Upper lobe of left lung (tissue), 6 donors: ENCODE data around the gene ZNF14. TPM values are rescaled to one million over a fixed set of nuclear protein-coding genes. Genes with fewer than 3 reads are reported as not detected.
"Not testable (repeated sequence)": the region's sequence is repeated elsewhere in the genome, so short reads cannot be mapped to it uniquely, and the experiment has no call there.

Source experiments
- ATAC-seq, 2 donors: fragments of 200-7000 bp; cut with Tn5 transposase; one replicate each; pipeline ENCODE4 v1.9.1; 2022; ENCODE audit warnings: mild to moderate bottlenecking in 2 of 2, moderate library complexity in 2 of 2; ENCODE audit not compliant: low FRiP score in 2 of 2
- DNase-seq, 2 donors: peaks; one replicate each; pipeline ENCODE4 v3.0.0-alpha.2; 2019 to 2020
- H3K27ac ChIP-seq, 4 donors: fragments of 200-600 bp; sonication (generic); one replicate each; pipeline ENCODE4 v1.5.1; 2016 to 2019
- H3K27me3 ChIP-seq, 4 donors: fragments of 200-600 bp; sonication (generic); one replicate each; pipeline ENCODE4 v1.5.1; 2017 to 2019
- H3K36me3 ChIP-seq, 4 donors: fragments of 200-600 bp; sonication (generic); one replicate each; pipeline ENCODE4 v1.5.1; 2016 to 2019
- H3K4me1 ChIP-seq, 4 donors: fragments of 200-600 bp; sonication (generic); one replicate each; pipeline ENCODE4 v1.5.1; 2018 to 2019
- H3K4me3 ChIP-seq, 4 donors: fragments of 200-600 bp; sonication (generic); one replicate each; pipeline ENCODE4 v1.5.1; 2017 to 2019; ENCODE audit warnings: mild to moderate bottlenecking in 2 of 4, moderate library complexity in 1 of 4
- H3K9me3 ChIP-seq, 4 donors: fragments of 200-600 bp; sonication (generic); one replicate each; pipeline ENCODE4 v1.5.1; 2018 to 2019
- CTCF ChIP-seq, 6 experiments: fragments of 450-650 bp in 4 of 6; fragments of 200-600 bp in 2 of 6; sonication (generic) in 2 of 6; IDR thresholded peaks; one replicate each; pipeline ENCODE4 v1.5.1; 2016 to 2019; ENCODE audit warnings: antibody characterized with exemption in 6 of 6
- EP300 ChIP-seq, 4 donors: sonication (generic); formaldehyde crosslinking; IDR thresholded peaks; one replicate each; pipeline ENCODE4 v1.5.1; 2017; ENCODE audit warnings: antibody characterized with exemption in 4 of 4, control low read depth in 2 of 4
- POLR2A ChIP-seq, 4 donors: fragments of 450-650 bp; IDR thresholded peaks; one replicate each; pipeline ENCODE4 v1.5.1; 2016 to 2017; ENCODE audit warnings: antibody characterized with exemption in 4 of 4, mild to moderate bottlenecking in 2 of 4
- POLR2AphosphoS5 ChIP-seq, 2 donors: sonication (generic); formaldehyde crosslinking; IDR thresholded peaks; one replicate each; pipeline ENCODE4 v1.5.1; 2017; ENCODE audit warnings: antibody characterized with exemption in 2 of 2
- WGBS, 2 donors: methylation state at CpG; one replicate each; pipeline ENCODE4 v1.1.5; 2017 to 2018; 5-methylcytosine and 5-hydroxymethylcytosine counted together
- total RNA-seq, 6 donors: library from RNA; depleted of rRNA in 4 of 6; stranded (reverse); fragments of >200 nt in 4 of 6; gene quantifications; one replicate each; pipeline versions ENCODE4 v1.1.0 to v1.2.1, GENCODE V29; 2016 to 2021
- donor health status: DM: no; HTN: no; CAD: no; lungs with moderate emphysema.
- donor health status: DM: no; HTN: yes; CAD: no; lungs with severe emphysema.

ZNF14 gene
- total RNA-seq, 6 donors from 2014 or later = 4.7 to 13.6 (median 5.1) TPM

- peak; percentile 98 to 99 for DNase-seq
- 0% methylated on average over 17 to 33 of the region's 36 CpGs for WGBS, 2 donors
- H3K4me1 ChIP-seq = peaks cover 16 to 26% (median 18%) of the 10 kb centered on the region in 4 donors
- H3K9me3 ChIP-seq = peaks cover 0 to 11% (median 6%) of the 10 kb centered on the region in 4 donors
- peak in 1 of 4 donors; percentile 2 for TF ChIP-seq EP300 (IDR thresholded peaks at IDR 0.05)
- TF ChIP-seq POLR2A (IDR thresholded peaks at IDR 0.05) = peak in 3 of 4 donors; percentile 36 to 62 (median 58)
- TF ChIP-seq POLR2AphosphoS5 (IDR thresholded peaks at IDR 0.05) = peak; percentile 54 to 79
- TF ChIP-seq CTCF (IDR thresholded peaks at IDR 0.05) = peak in 3 of 6 experiments; percentile 15 to 59 (median 40)
- peak overlapping the region; percentile 68 to 84 (median 76) for H3K27ac ChIP-seq
- peak overlapping the region; percentile 56 to 87 (median 70) for H3K4me3 ChIP-seq
- peak; percentile 100 for ATAC-seq
- H3K27me3 ChIP-seq = no peaks in the 10 kb centered on the region
- H3K36me3 ChIP-seq = peaks cover 0 to 4% (median 0%) of the 10 kb centered on the region in 4 donors
Observed at GRCh38 chr19:19776206-19777008, 43.5 kb upstream of the ZNF14 start.

- no peaks in the 10 kb centered on the region for H3K27me3 ChIP-seq
- peaks cover 0 to 9% (median 4%) of the 10 kb centered on the region in 4 donors for H3K9me3 ChIP-seq
- ATAC-seq (peak in 1 of 2 donors; percentile 40), DNase-seq (peak in 1 of 2 donors; percentile 29)
- H3K4me1 ChIP-seq = peaks cover 16 to 26% (median 18%) of the 10 kb centered on the region in 4 donors
- TF ChIP-seq POLR2AphosphoS5 (IDR thresholded peaks at IDR 0.05) (no peak), EP300 (IDR thresholded peaks at IDR 0.05) (no peak), CTCF (IDR thresholded peaks at IDR 0.05) (no peak), POLR2A (IDR thresholded peaks at IDR 0.05) (no peak)
- peak overlapping the region; percentile 68 to 84 (median 76) for H3K27ac ChIP-seq
- peak overlapping the region; percentile 56 to 87 (median 70) for H3K4me3 ChIP-seq
- 0 to 2% methylated on average over 11 of the region's 11 CpGs for WGBS, 2 donors
- peaks cover 0 to 4% (median 0%) of the 10 kb centered on the region in 4 donors for H3K36me3 ChIP-seq
Observed at GRCh38 chr19:19775891-19776205, 42.9 kb upstream of the ZNF14 start.

- WGBS, 2 donors = 81 to 88% methylated on average over 14 of the region's 14 CpGs
- TF ChIP-seq EP300 (IDR thresholded peaks at IDR 0.05) (no peak), CTCF (IDR thresholded peaks at IDR 0.05) (no peak), POLR2AphosphoS5 (IDR thresholded peaks at IDR 0.05) (no peak), POLR2A (IDR thresholded peaks at IDR 0.05) (no peak)
- DNase-seq (no peak), ATAC-seq (no peak)
- Histone ChIP-seq H3K4me1 (peaks cover 16 to 26% (median 18%) of the 10 kb centered on the region in 4 donors), H3K4me3 (no peak overlapping the region), H3K27ac (no peak overlapping the region), H3K36me3 (peaks cover 0 to 1% (median 0%) of the 10 kb centered on the region in 4 donors), H3K27me3 (no peaks in the 10 kb centered on the region), H3K9me3 (peaks cover 0 to 4% (median 1%) of the 10 kb centered on the region in 4 donors)
Observed at GRCh38 chr19:19774354-19775033, 41.6 kb upstream of the ZNF14 start.

GRCh38 chr19:19771963-19772362 is 39.1 kb upstream of the ZNF14 start:
- not testable (repeated sequence) for ATAC-seq, H3K9me3 ChIP-seq, H3K27me3 ChIP-seq, H3K4me3 ChIP-seq, H3K27ac ChIP-seq, H3K36me3 ChIP-seq, DNase-seq
- 82 to 89% methylated on average over 10 of the region's 10 CpGs for WGBS, 2 donors
- H3K4me1 ChIP-seq = peaks cover 7 to 13% (median 10%) of the 10 kb centered on the region in 4 donors

GRCh38 chr19:19769971-19770370 is 37.1 kb upstream of the ZNF14 start:
- not testable (repeated sequence) for H3K9me3 ChIP-seq, H3K27ac ChIP-seq, ATAC-seq, H3K27me3 ChIP-seq, H3K36me3 ChIP-seq, H3K4me3 ChIP-seq, H3K4me1 ChIP-seq
- WGBS, 2 donors = 91 to 96% methylated on average over 18 to 19 of the region's 28 CpGs
- peak in 1 of 2 donors; percentile 70 for DNase-seq
